Activated CD4-positive, CD25-positive, alpha-beta regulatory T cell treated with anti-CD3 and anti-CD28 coated beads, Interleukin-2, amount 50 U/mL, for 72 hours (primary cell): ENCODE data around the gene SUCLG2.

Experiments
- DNase-seq: peaks from one replicate; pipeline ENCODE4 v3.0.0; 2021

Gene SUCLG2

GRCh38 chr3:67437789-67438188 lies 216.6 kb downstream of the SUCLG2 start:
- no peak for DNase-seq

GRCh38 chr3:67437090-67437489 lies 217.3 kb downstream of the SUCLG2 start:
- no peak for DNase-seq

GRCh38 chr3:67433109-67433508 lies 221.3 kb downstream of the SUCLG2 start:
- DNase-seq: no peak

GRCh38 chr3:67431887-67432286 lies 222.5 kb downstream of the SUCLG2 start:
- no peak for DNase-seq

- DNase-seq: no peak
Measured at GRCh38 chr3:67423722-67424121, 230.7 kb downstream of the SUCLG2 start.

GRCh38 chr3:67421912-67422311 lies 232.5 kb downstream of the SUCLG2 start:
- no peak for DNase-seq

GRCh38 chr3:67419779-67420178 lies 234.6 kb downstream of the SUCLG2 start:
- no peak for DNase-seq

- DNase-seq: no peak
Measured at GRCh38 chr3:67419218-67419529, 235.2 kb downstream of the SUCLG2 start.

GRCh38 chr3:67418426-67419217 lies 235.8 kb downstream of the SUCLG2 start:
- no peak for DNase-seq

GRCh38 chr3:67416703-67417102 lies 237.7 kb downstream of the SUCLG2 start:
- DNase-seq: no peak

GRCh38 chr3:67415511-67415910 lies 238.9 kb downstream of the SUCLG2 start:
- DNase-seq: no peak

GRCh38 chr3:67414740-67415139 lies 239.7 kb downstream of the SUCLG2 start:
- no peak for DNase-seq

- no peak for DNase-seq
Measured at GRCh38 chr3:67405193-67405592, 249.2 kb downstream of the SUCLG2 start.

- no peak for DNase-seq
Measured at GRCh38 chr3:67402873-67403272, 251.5 kb downstream of the SUCLG2 start.

GRCh38 chr3:67401921-67402320 lies 252.5 kb downstream of the SUCLG2 start:
- DNase-seq: no peak

GRCh38 chr3:67400476-67400875 lies 253.9 kb downstream of the SUCLG2 start:
- DNase-seq: no peak

- no peak for DNase-seq
Measured at GRCh38 chr3:67389176-67389575, 265.2 kb downstream of the SUCLG2 start.

GRCh38 chr3:67388738-67389137 lies 265.7 kb downstream of the SUCLG2 start:
- no peak for DNase-seq

GRCh38 chr3:67386451-67386850 lies 268.0 kb downstream of the SUCLG2 start:
- no peak for DNase-seq

- peak; percentile 41 for DNase-seq
Measured at GRCh38 chr3:67384760-67385397, 269.5 kb downstream of the SUCLG2 start.

GRCh38 chr3:67384016-67384415 lies 270.4 kb downstream of the SUCLG2 start:
- no peak for DNase-seq

- no peak for DNase-seq
Measured at GRCh38 chr3:67383379-67383778, 271.0 kb downstream of the SUCLG2 start.

GRCh38 chr3:67382536-67382935 lies 271.9 kb downstream of the SUCLG2 start:
- DNase-seq: no peak

- no peak for DNase-seq
Measured at GRCh38 chr3:67381667-67382272, 272.6 kb downstream of the SUCLG2 start.
